WTC11 (cell line): Measurements from ENCODE around the gene BLOC1S4. TPM values are rescaled to one million over a fixed set of nuclear protein-coding genes. Genes with fewer than 3 reads are reported as not detected.

ENCODE experiments used
- ATAC-seq: fragments of 200-7000 bp; cut with Tn5 transposase; 2 replicates; pipeline ENCODE4 v1.10.0; 2021; ENCODE audit warnings: mild to moderate bottlenecking, moderate library complexity
- CTCF ChIA-PET: fragments of 300-600 bp; sonication (Branson Sonifier 250); formaldehyde crosslinking; loops from one replicate; lab custom pipeline; 2021; ENCODE audit warnings: antibody characterized with exemption; lab: Charles Lee
- POLR2A ChIA-PET: fragments of 350-600 bp; sonication (Branson Sonifier 250); formaldehyde crosslinking; loops from one replicate; lab custom pipeline; 2021; ENCODE audit warnings: antibody characterized with exemption; lab: Charles Lee
- DNase-seq: peaks from one replicate; pipeline ENCODE4 v3.0.0; 2021; ENCODE audit warnings: low spot score
- H3K27ac Mint-ChIP-seq: 2 replicates; pipeline ENCODE4 v1.8.0; 2021; ENCODE audit warnings: mixed read lengths
- H3K27me3 Mint-ChIP-seq: 2 replicates; pipeline ENCODE4 v1.8.0; 2021; ENCODE audit warnings: low read depth, mild to moderate bottlenecking, moderate library complexity, mixed read lengths
- H3K36me3 Mint-ChIP-seq: 2 replicates; pipeline ENCODE4 v1.8.0; 2021; ENCODE audit warnings: mixed read lengths
- H3K4me1 Mint-ChIP-seq: 2 replicates; pipeline ENCODE4 v1.8.0; 2022; ENCODE audit warnings: mixed read lengths
- H3K4me3 Mint-ChIP-seq: 2 replicates; pipeline ENCODE4 v1.8.0; 2021; ENCODE audit warnings: mild to moderate bottlenecking, moderate library complexity, mixed read lengths
- H3K9me3 Mint-ChIP-seq: 2 replicates; pipeline ENCODE4 v1.8.0; 2021; ENCODE audit warnings: mixed read lengths
- ATF6 ChIP-seq: sonication (generic); formaldehyde crosslinking; IDR thresholded peaks from 2 replicates; pipeline ENCODE4 v1.8.1; 2023; ENCODE audit warnings: mild to moderate bottlenecking, missing genetic modification reagents
- GTF2I ChIP-seq: fragments of 250-450 bp; sonication (Bioruptor Pico); conservative IDR thresholded peaks from 2 replicates; pipeline ENCODE4 v1.4.0; 2021; ENCODE audit warnings: mild to moderate bottlenecking
- HMGXB4 ChIP-seq: sonication (generic); formaldehyde crosslinking; IDR thresholded peaks from 2 replicates; pipeline ENCODE4 v1.8.1; 2023; ENCODE audit warnings: mild to moderate bottlenecking, moderate library complexity, missing genetic modification reagents
- MXD4 ChIP-seq: fragments of 250-450 bp; sonication (Bioruptor Pico); IDR thresholded peaks from 2 replicates; pipeline ENCODE4 v1.8.0; 2021; ENCODE audit warnings: mild to moderate bottlenecking, moderate library complexity, borderline replicate concordance
- NFE2L1 ChIP-seq: sonication (generic); formaldehyde crosslinking; IDR thresholded peaks from 2 replicates; pipeline ENCODE4 v1.8.1; 2023; ENCODE audit warnings: missing genetic modification reagents
- NR2C2 ChIP-seq: sonication (generic); formaldehyde crosslinking; IDR thresholded peaks from 2 replicates; pipeline ENCODE4 v1.8.0; 2022; ENCODE audit warnings: mild to moderate bottlenecking, missing genetic modification reagents
- NR3C1 ChIP-seq: sonication (generic); formaldehyde crosslinking; conservative IDR thresholded peaks from 2 replicates; pipeline ENCODE4 v1.8.1; 2023; ENCODE audit warnings: low read depth, mild to moderate bottlenecking, missing genetic modification reagents
- ZNF232 ChIP-seq: sonication (generic); formaldehyde crosslinking; IDR thresholded peaks from 2 replicates; pipeline ENCODE4 v1.8.0; 2022; ENCODE audit warnings: mild to moderate bottlenecking, missing genetic modification reagents
- ZNF317 ChIP-seq: sonication (generic); formaldehyde crosslinking; IDR thresholded peaks from 2 replicates; pipeline ENCODE4 v1.8.1; 2023; ENCODE audit warnings: low read depth, mild to moderate bottlenecking, moderate library complexity, missing genetic modification reagents, borderline replicate concordance
- ZNF423 ChIP-seq: fragments of 250-450 bp; sonication (Bioruptor Pico); IDR thresholded peaks from 2 replicates; pipeline ENCODE4 v2.1.2; 2022; ENCODE audit warnings: mild to moderate bottlenecking, moderate library complexity
- ZSCAN18 ChIP-seq: fragments of 250-450 bp; sonication (Bioruptor Pico); IDR thresholded peaks from 2 replicates; pipeline ENCODE4 v2.1.2; 2022; ENCODE audit warnings: mild to moderate bottlenecking, moderate library complexity
- total RNA-seq: library from RNA; stranded (reverse); gene quantifications from 3 replicates; pipeline ENCODE4 v1.2.3, GENCODE V29; 2021
- TF ChIP-seq, protein P1 (sequence below): sonication (generic); formaldehyde crosslinking; conservative IDR thresholded peaks from 2 replicates; pipeline ENCODE4 v1.8.1; 2022; ENCODE audit warnings: mild to moderate bottlenecking, missing genetic modification reagents
- TF ChIP-seq, protein P2 (sequence below): sonication (generic); formaldehyde crosslinking; IDR thresholded peaks from 2 replicates; pipeline ENCODE4 v1.8.1; 2022; ENCODE audit warnings: missing genetic modification reagents, borderline replicate concordance
- TF ChIP-seq, protein P3 (sequence below): sonication (generic); formaldehyde crosslinking; IDR thresholded peaks from 2 replicates; pipeline ENCODE4 v1.8.0; 2022; ENCODE audit warnings: missing genetic modification reagents
- TF ChIP-seq, protein P4 (sequence below): fragments of 250-450 bp; sonication (Bioruptor Pico); IDR thresholded peaks from 2 replicates; pipeline ENCODE4 v1.9.0; 2021; ENCODE audit warnings: moderate library complexity, mild to moderate bottlenecking, inconsistent platforms, borderline replicate concordance

The BLOC1S4 gene
- total RNA-seq, 1 experiment from 2014 or later = 21.4 TPM

DNA sequence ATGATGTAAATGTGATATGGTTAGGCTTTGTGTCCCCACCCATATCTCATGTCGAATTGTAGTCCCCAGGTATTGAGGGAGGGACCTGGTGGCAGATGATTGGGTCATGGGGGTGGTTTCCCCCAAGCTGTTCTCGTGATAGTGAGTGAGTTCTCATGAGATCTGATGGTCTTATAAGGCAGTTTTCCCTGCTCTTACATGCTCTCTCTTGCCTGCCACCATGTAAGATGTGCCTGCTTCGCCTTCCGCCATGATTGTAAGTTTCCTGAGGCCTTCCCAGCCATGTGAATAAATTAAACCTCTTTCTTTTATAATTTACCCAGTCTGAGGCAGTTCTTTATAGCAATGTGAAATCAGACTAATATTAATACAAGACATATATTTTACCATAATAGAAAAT lies 23.9 kb downstream of the BLOC1S4 start:
- H3K4me3 Mint-ChIP-seq = no peak overlapping the region
- ChIA-PET CTCF (no interaction called here), POLR2A (no interaction called here)
- no peaks in the 10 kb centered on the region for H3K36me3 Mint-ChIP-seq
- no peak overlapping the region for H3K27ac Mint-ChIP-seq
- ATAC-seq (no peak), DNase-seq (no peak)
- H3K9me3 Mint-ChIP-seq = peaks cover 11% of the 10 kb centered on the region
- TF ChIP-seq NFE2L1 (CRISPR knock-in tag) (no peak), GTF2I (CRISPR knock-in tag) (no peak), ATF6 (CRISPR knock-in tag) (no peak), MXD4 (no peak), ZSCAN18 (CRISPR knock-in tag) (no peak), ZNF232 (CRISPR knock-in tag) (no peak), HMGXB4 (CRISPR knock-in tag) (no peak), NR2C2 (no peak), NR3C1 (CRISPR knock-in tag) (no peak), ZNF317 (CRISPR knock-in tag) (no peak), ZNF423 (CRISPR knock-in tag) (no peak)
- TF ChIP-seq, protein P1, sequence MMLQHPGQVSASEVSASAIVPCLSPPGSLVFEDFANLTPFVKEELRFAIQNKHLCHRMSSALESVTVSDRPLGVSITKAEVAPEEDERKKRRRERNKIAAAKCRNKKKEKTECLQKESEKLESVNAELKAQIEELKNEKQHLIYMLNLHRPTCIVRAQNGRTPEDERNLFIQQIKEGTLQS (CRISPR knock-in tag) = no peak
- TF ChIP-seq, protein P2, sequence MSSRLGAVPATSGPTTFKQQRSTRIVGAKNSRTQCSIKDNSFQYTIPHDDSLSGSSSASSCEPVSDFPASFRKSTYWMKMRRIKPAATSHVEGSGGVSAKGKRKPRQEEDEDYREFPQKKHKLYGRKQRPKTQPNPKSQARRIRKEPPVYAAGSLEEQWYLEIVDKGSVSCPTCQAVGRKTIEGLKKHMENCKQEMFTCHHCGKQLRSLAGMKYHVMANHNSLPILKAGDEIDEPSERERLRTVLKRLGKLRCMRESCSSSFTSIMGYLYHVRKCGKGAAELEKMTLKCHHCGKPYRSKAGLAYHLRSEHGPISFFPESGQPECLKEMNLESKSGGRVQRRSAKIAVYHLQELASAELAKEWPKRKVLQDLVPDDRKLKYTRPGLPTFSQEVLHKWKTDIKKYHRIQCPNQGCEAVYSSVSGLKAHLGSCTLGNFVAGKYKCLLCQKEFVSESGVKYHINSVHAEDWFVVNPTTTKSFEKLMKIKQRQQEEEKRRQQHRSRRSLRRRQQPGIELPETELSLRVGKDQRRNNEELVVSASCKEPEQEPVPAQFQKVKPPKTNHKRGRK (CRISPR knock-in tag) = no peak
- TF ChIP-seq, protein P3, sequence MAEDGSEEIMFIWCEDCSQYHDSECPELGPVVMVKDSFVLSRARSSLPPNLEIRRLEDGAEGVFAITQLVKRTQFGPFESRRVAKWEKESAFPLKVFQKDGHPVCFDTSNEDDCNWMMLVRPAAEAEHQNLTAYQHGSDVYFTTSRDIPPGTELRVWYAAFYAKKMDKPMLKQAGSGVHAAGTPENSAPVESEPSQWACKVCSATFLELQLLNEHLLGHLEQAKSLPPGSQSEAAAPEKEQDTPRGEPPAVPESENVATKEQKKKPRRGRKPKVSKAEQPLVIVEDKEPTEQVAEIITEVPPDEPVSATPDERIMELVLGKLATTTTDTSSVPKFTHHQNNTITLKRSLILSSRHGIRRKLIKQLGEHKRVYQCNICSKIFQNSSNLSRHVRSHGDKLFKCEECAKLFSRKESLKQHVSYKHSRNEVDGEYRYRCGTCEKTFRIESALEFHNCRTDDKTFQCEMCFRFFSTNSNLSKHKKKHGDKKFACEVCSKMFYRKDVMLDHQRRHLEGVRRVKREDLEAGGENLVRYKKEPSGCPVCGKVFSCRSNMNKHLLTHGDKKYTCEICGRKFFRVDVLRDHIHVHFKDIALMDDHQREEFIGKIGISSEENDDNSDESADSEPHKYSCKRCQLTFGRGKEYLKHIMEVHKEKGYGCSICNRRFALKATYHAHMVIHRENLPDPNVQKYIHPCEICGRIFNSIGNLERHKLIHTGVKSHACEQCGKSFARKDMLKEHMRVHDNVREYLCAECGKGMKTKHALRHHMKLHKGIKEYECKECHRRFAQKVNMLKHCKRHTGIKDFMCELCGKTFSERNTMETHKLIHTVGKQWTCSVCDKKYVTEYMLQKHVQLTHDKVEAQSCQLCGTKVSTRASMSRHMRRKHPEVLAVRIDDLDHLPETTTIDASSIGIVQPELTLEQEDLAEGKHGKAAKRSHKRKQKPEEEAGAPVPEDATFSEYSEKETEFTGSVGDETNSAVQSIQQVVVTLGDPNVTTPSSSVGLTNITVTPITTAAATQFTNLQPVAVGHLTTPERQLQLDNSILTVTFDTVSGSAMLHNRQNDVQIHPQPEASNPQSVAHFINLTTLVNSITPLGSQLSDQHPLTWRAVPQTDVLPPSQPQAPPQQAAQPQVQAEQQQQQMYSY = no peak
- TF ChIP-seq, protein P4, sequence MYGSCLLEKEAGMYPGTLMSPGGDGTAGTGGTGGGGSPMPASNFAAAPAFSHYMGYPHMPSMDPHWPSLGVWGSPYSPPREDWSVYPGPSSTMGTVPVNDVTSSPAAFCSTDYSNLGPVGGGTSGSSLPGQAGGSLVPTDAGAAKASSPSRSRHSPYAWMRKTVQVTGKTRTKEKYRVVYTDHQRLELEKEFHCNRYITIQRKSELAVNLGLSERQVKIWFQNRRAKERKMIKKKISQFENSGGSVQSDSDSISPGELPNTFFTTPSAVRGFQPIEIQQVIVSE = no peak
- H3K4me1 Mint-ChIP-seq = no peaks in the 10 kb centered on the region
- no peaks in the 10 kb centered on the region for H3K27me3 Mint-ChIP-seq
